ENCODE results near the gene DKKL1.

Gene DKKL1

DNA sequence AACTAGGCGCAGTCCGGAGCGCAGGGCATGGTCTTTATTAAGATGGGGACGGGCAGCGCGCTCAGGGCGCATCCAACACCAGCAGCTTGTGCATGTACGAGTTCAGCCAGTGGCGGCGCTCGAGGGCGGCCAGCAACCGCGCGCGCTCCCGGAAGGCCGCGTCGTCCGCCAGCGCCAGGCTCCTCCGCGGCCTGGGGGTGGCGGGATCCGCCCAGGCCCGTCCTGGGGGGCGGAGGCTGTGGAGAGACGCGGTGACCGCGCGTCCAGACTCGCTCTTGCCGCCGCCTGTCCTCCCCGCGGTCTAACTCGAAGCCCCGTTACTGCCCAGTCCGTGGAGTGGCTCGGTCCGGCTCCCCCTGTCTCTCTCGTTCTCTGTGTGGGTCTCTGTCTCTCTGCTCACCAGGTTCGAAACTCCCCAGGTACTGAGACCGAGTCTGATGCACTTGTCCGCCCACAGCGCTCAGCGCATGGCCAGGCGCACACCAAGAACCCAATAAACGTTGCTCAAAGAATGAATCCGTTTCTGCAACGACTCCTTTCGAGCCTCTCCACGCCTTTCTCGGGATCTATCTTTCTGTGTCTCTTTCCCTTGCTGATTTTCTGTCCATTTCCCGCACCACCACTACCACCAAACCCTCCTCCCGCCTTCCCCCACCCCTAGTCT, 58.9 kb downstream of the DKKL1 start:
- peak; percentile 61 to 68 (median 64) for DNase-seq

DNA sequence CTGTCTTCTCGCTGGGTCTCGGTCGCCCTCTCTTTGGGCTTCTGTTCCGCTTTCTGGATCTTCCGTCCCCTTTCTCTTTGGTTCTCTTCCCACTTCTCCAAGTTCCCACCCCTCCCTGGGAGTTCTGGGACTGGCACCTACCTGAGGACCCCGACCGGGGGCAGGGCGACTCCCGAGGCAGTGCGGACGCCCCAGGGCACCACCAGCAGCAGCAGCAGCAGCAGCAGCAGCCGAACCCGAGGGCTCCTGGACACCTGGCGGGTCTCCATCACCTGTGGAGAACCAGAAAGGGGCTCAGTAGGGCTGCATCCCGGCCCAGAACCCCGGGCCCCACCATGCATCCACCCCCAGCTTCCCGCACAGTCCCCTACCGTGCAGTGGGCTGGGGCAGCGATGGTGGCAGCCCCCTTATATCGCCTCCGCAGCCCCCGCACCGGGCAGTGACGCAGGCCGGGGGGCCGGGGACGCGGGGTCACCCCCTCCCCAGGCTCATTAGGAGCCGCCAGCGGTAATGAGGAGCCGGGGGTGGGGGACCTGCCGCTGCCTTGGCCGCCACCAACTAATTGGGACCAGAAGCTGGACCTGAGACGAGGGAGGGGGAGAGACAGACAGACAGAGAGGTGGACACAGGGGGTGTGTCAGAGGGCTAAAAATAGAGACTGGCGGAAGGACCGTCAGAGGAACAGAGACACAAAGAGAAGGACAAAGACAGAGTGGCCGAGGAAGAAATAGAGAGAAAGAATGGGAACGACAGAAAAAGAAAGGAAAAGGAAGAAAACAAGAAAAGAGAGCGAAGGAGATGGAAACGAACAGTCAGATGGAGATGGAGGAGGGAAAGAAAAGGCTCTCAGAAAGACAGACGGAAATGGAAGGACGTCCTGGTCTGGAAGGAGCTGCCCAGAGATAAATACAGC, 59.7 kb downstream of the DKKL1 start, which contains the start of gene PTH2:
TSS of gene PTH2 (minus strand) at position 371 of the 914 bp plus-strand sequence. CDS start at position 269, 102 bp downstream.
- DNase-seq = peak in 1 of 3 experiments; percentile 36

DNA sequence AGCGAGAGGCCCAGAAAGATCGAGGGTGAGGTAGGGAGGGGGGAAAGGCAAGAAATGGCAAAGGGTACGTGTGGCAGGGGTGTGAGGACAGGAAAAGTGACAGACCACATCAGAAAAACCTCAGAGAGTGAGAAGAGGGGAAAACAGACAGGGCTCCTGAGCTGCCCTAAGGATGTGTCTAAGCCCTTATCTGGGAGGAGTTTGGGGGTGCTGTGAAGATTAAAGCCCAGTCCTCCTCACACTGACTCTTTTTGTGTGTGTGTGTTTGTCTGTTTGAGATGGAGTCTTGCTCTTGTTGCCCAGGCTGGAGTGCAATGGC, 60.3 kb downstream of the DKKL1 start:
- no peak for DNase-seq

Data from NCI-H1417 (cell line).